Neural crest cell (in vitro differentiated cells): Measurements from ENCODE around the gene ZSCAN31. TPM values are rescaled to one million over a fixed set of nuclear protein-coding genes. Genes with fewer than 3 reads are reported as not detected.

Source experiments
- DNase-seq: peaks from one replicate; pipeline ENCODE4 v3.0.0; 2021; ENCODE audit warnings: low read depth, mixed read lengths, low spot score
- H3K27ac Mint-ChIP-seq: one replicate; pipeline ENCODE4 v1.8.0; 2021; ENCODE audit warnings: mild to moderate bottlenecking, mixed read lengths; ENCODE audit not compliant: unreplicated experiment
- H3K27me3 Mint-ChIP-seq: 2 replicates; pipeline ENCODE4 v1.8.0; 2021; ENCODE audit warnings: low read depth, mild to moderate bottlenecking, mixed read lengths
- H3K36me3 Mint-ChIP-seq: 2 replicates; pipeline ENCODE4 v1.8.0; 2021; ENCODE audit warnings: low read depth, mild to moderate bottlenecking, mixed read lengths
- H3K4me1 Mint-ChIP-seq: 2 replicates; pipeline ENCODE4 v1.8.0; 2021; ENCODE audit warnings: mixed read lengths
- H3K4me3 Mint-ChIP-seq: one replicate; pipeline ENCODE4 v1.8.0; 2021; ENCODE audit warnings: mild to moderate bottlenecking, mixed read lengths
- H3K9me3 Mint-ChIP-seq: 2 replicates; pipeline ENCODE4 v1.8.0; 2021; ENCODE audit warnings: mixed read lengths
- CTCF ChIP-seq: fragments of 200-600 bp; sonication (generic); conservative IDR thresholded peaks from 2 replicates; pipeline ENCODE4 v1.5.0; 2021; ENCODE audit warnings: antibody characterized with exemption, mild to moderate bottlenecking
- total RNA-seq: library from RNA; stranded (reverse); gene quantifications from 2 replicates; pipeline ENCODE4 v1.2.1, GENCODE V29; 2021

ZSCAN31 gene
- total RNA-seq, 1 donor from 2014 or later = 6.7 TPM

- H3K9me3 Mint-ChIP-seq = no peaks in the 10 kb centered on the region
- no peak overlapping the region for H3K4me3 Mint-ChIP-seq
- peaks cover 13% of the 10 kb centered on the region for H3K4me1 Mint-ChIP-seq
- no peak for TF ChIP-seq CTCF
- no peak overlapping the region for H3K27ac Mint-ChIP-seq
- DNase-seq = no peak
- H3K36me3 Mint-ChIP-seq = peaks cover 47% of the 10 kb centered on the region
- H3K27me3 Mint-ChIP-seq = no peaks in the 10 kb centered on the region
These were observed 41.9 kb upstream of the ZSCAN31 start for GRCh38 chr6:28377879-28378278.

GRCh38 chr6:28373925-28374324 is 38.0 kb upstream of the ZSCAN31 start:
- peak overlapping the region; percentile 30 for H3K27ac Mint-ChIP-seq
- H3K9me3 Mint-ChIP-seq = no peaks in the 10 kb centered on the region
- no peak for DNase-seq
- no peaks in the 10 kb centered on the region for H3K27me3 Mint-ChIP-seq
- no peak for TF ChIP-seq CTCF
- H3K4me3 Mint-ChIP-seq = no peak overlapping the region
- peaks cover 16% of the 10 kb centered on the region for H3K36me3 Mint-ChIP-seq
- no peaks in the 10 kb centered on the region for H3K4me1 Mint-ChIP-seq

- Mint-ChIP-seq H3K27me3 (no peaks in the 10 kb centered on the region), H3K4me3 (no peak overlapping the region), H3K9me3 (no peaks in the 10 kb centered on the region), H3K4me1 (no peaks in the 10 kb centered on the region), H3K27ac (no peak overlapping the region), H3K36me3 (peaks cover 14% of the 10 kb centered on the region)
- TF ChIP-seq CTCF = no peak
- no peak for DNase-seq
These were observed 35.9 kb upstream of the ZSCAN31 start for GRCh38 chr6:28371706-28372451.

GRCh38 chr6:28371280-28371679 is 35.3 kb upstream of the ZSCAN31 start:
- no peak overlapping the region for H3K4me3 Mint-ChIP-seq
- no peak for TF ChIP-seq CTCF

GRCh38 chr6:28370440-28370839 is 34.5 kb upstream of the ZSCAN31 start:
- DNase-seq = no peak
- Mint-ChIP-seq H3K9me3 (no peaks in the 10 kb centered on the region), H3K27me3 (no peaks in the 10 kb centered on the region), H3K4me1 (no peaks in the 10 kb centered on the region), H3K27ac (no peak overlapping the region), H3K4me3 (no peak overlapping the region), H3K36me3 (peaks cover 20% of the 10 kb centered on the region)
- no peak for TF ChIP-seq CTCF

More at GRCh38 chr6:28371280-28371679, 35.3 kb upstream of the ZSCAN31 start:
- H3K4me1 Mint-ChIP-seq = no peaks in the 10 kb centered on the region
- peaks cover 17% of the 10 kb centered on the region for H3K36me3 Mint-ChIP-seq
- DNase-seq = no peak
- no peak overlapping the region for H3K27ac Mint-ChIP-seq
- H3K27me3 Mint-ChIP-seq = no peaks in the 10 kb centered on the region
- no peaks in the 10 kb centered on the region for H3K9me3 Mint-ChIP-seq
